Measurements from ENCODE around the gene ANKUB1. TPM values are rescaled to one million over a fixed set of nuclear protein-coding genes. Genes with fewer than 3 reads are reported as not detected.

ANKUB1 gene
- total RNA-seq, 1 donor from 2014 or later, result 0.13 TPM

- Mint-ChIP-seq H3K36me3 (no peaks in the 10 kb centered on the region), H3K4me1 (no peaks in the 10 kb centered on the region), H3K9me3 (no peaks in the 10 kb centered on the region), H3K4me3 (no peak overlapping the region), H3K27ac (no peak overlapping the region), H3K27me3 (ENCODE audit: low read depth) (peaks cover 28% of the 10 kb centered on the region)
- no peak for DNase-seq (ENCODE audit: low spot score in 2 of 2, unreplicated experiment in 2 of 2)
- TF ChIP-seq CTCF (IDR thresholded peaks at IDR 0.05; ENCODE audit: unreplicated experiment), result no peak
Observed at GRCh38 chr3:149764302-149764701, 28.1 kb downstream of the ANKUB1 start.

- no peak overlapping the region for H3K27ac Mint-ChIP-seq
- H3K27me3 Mint-ChIP-seq (ENCODE audit: low read depth), result peaks cover 34% of the 10 kb centered on the region
- TF ChIP-seq CTCF (IDR thresholded peaks at IDR 0.05; ENCODE audit: unreplicated experiment), result no peak
- no peaks in the 10 kb centered on the region for H3K36me3 Mint-ChIP-seq
- no peaks in the 10 kb centered on the region for H3K4me1 Mint-ChIP-seq
- H3K9me3 Mint-ChIP-seq, result no peaks in the 10 kb centered on the region
- no peak for DNase-seq (ENCODE audit: low spot score in 2 of 2, unreplicated experiment in 2 of 2)
- H3K4me3 Mint-ChIP-seq, result no peak overlapping the region
Observed at GRCh38 chr3:149763565-149764195, 28.7 kb downstream of the ANKUB1 start.

- TF ChIP-seq CTCF (IDR thresholded peaks at IDR 0.05; ENCODE audit: unreplicated experiment), result no peak
- Mint-ChIP-seq H3K9me3 (no peaks in the 10 kb centered on the region), H3K27me3 (ENCODE audit: low read depth) (peaks cover 21% of the 10 kb centered on the region), H3K36me3 (peaks cover 7% of the 10 kb centered on the region), H3K4me1 (peaks cover 10% of the 10 kb centered on the region), H3K4me3 (peak overlapping the region; percentile 98), H3K27ac (no peak overlapping the region)
- DNase-seq (ENCODE audit: low spot score in 2 of 2, unreplicated experiment in 2 of 2), result no peak
Observed at GRCh38 chr3:149753717-149754116, 38.6 kb downstream of the ANKUB1 start.

GRCh38 chr3:149752788-149753136 lies 39.6 kb downstream of the ANKUB1 start:
- Mint-ChIP-seq H3K4me3 (peak overlapping the region; percentile 98), H3K4me1 (peaks cover 10% of the 10 kb centered on the region), H3K27ac (peak overlapping the region; percentile 98), H3K36me3 (peaks cover 17% of the 10 kb centered on the region), H3K27me3 (ENCODE audit: low read depth) (peaks cover 17% of the 10 kb centered on the region), H3K9me3 (no peaks in the 10 kb centered on the region)
- no peak for DNase-seq (ENCODE audit: low spot score in 2 of 2, unreplicated experiment in 2 of 2)
- TF ChIP-seq CTCF (IDR thresholded peaks at IDR 0.05; ENCODE audit: unreplicated experiment), result peak; percentile 31

- H3K27me3 Mint-ChIP-seq (ENCODE audit: low read depth), result peaks cover 15% of the 10 kb centered on the region
Observed at GRCh38 chr3:149752051-149752787, 40.1 kb downstream of the ANKUB1 start, which contains the start of gene COMMD2. COMMD2 (minus strand) TSS chr3:149752489; CDS start chr3:149752444, 45 bp downstream.

More at GRCh38 chr3:149752051-149752787, 40.1 kb downstream of the ANKUB1 start, which contains the start of gene COMMD2:
- H3K4me3 Mint-ChIP-seq, result peak within 1 kb of the TSS; percentile 98
- no peaks in the 10 kb centered on the region for H3K9me3 Mint-ChIP-seq
- peaks cover 10% of the 10 kb centered on the region for H3K4me1 Mint-ChIP-seq
- H3K27ac Mint-ChIP-seq, result peak within 1 kb of the TSS; percentile 98
- H3K36me3 Mint-ChIP-seq, result peaks cover 19% of the 10 kb centered on the region
- DNase-seq (ENCODE audit: low spot score in 2 of 2, unreplicated experiment in 2 of 2), result peak; percentile 51 to 71
- TF ChIP-seq CTCF (IDR thresholded peaks at IDR 0.05; ENCODE audit: unreplicated experiment), result peak; percentile 66

Measured in mesothelial cell of epicardium (in vitro differentiated cells).